Measurements from ENCODE around the gene REXO5. TPM values are rescaled to one million over a fixed set of nuclear protein-coding genes. Genes with fewer than 3 reads are reported as not detected.

REXO5 gene
- total RNA-seq, 1 experiment from 2014 or later: 8.5 TPM

- TF ChIP-seq, protein P1, sequence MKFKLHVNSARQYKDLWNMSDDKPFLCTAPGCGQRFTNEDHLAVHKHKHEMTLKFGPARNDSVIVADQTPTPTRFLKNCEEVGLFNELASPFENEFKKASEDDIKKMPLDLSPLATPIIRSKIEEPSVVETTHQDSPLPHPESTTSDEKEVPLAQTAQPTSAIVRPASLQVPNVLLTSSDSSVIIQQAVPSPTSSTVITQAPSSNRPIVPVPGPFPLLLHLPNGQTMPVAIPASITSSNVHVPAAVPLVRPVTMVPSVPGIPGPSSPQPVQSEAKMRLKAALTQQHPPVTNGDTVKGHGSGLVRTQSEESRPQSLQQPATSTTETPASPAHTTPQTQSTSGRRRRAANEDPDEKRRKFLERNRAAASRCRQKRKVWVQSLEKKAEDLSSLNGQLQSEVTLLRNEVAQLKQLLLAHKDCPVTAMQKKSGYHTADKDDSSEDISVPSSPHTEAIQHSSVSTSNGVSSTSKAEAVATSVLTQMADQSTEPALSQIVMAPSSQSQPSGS (CRISPR knock-in tag; IDR thresholded peaks at IDR 0.05; ENCODE audit: borderline replicate concordance, low read depth): no peak
- TF ChIP-seq ZNF232 (CRISPR knock-in tag; IDR thresholded peaks at IDR 0.05) (no peak), ZNF121 (CRISPR knock-in tag; IDR thresholded peaks at IDR 0.05) (no peak), ZNF396 (CRISPR knock-in tag; IDR thresholded peaks at IDR 0.05; ENCODE audit: borderline replicate concordance) (no peak), SP1 (CRISPR knock-in tag; conservative IDR thresholded peaks at IDR 0.05) (no peak)
These were observed 40.2 kb downstream of the REXO5 start (continued) for GRCh38 chr16:20846551-20846950.

- DNase-seq (ENCODE audit: low spot score): no peak
- Mint-ChIP-seq H3K4me1 (peaks cover 3% of the 10 kb centered on the region), H3K36me3 (peaks cover 7% of the 10 kb centered on the region), H3K9me3 (no peaks in the 10 kb centered on the region), H3K27ac (no peak overlapping the region), H3K4me3 (no peak overlapping the region), H3K27me3 (ENCODE audit: low read depth) (no peaks in the 10 kb centered on the region)
- CTCF ChIA-PET: interaction anchor here (1.8 kb wide), 2 partner anchors 236 to 254 kb away, joined by 4 to 6 read pairs; no protein-coding TSS in a partner anchor
- ATAC-seq: no peak
- POLR2A ChIA-PET: no interaction called here
- no peak for TF ChIP-seq KAT7 (CRISPR knock-in tag; IDR thresholded peaks at IDR 0.05; ENCODE audit: borderline replicate concordance)
- no peak for TF ChIP-seq IRF1 (CRISPR knock-in tag; IDR thresholded peaks at IDR 0.05)
- no peak for TF ChIP-seq TEAD4 (CRISPR knock-in tag; IDR thresholded peaks at IDR 0.05)
- TF ChIP-seq, protein P2, sequence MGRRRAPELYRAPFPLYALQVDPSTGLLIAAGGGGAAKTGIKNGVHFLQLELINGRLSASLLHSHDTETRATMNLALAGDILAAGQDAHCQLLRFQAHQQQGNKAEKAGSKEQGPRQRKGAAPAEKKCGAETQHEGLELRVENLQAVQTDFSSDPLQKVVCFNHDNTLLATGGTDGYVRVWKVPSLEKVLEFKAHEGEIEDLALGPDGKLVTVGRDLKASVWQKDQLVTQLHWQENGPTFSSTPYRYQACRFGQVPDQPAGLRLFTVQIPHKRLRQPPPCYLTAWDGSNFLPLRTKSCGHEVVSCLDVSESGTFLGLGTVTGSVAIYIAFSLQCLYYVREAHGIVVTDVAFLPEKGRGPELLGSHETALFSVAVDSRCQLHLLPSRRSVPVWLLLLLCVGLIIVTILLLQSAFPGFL (CRISPR knock-in tag; IDR thresholded peaks at IDR 0.05; ENCODE audit: borderline replicate concordance): no peak
- no peak for TF ChIP-seq ZNF232 (CRISPR knock-in tag; IDR thresholded peaks at IDR 0.05)
- no peak for TF ChIP-seq ZSCAN18 (CRISPR knock-in tag; IDR thresholded peaks at IDR 0.05)
- TF ChIP-seq, protein P3, sequence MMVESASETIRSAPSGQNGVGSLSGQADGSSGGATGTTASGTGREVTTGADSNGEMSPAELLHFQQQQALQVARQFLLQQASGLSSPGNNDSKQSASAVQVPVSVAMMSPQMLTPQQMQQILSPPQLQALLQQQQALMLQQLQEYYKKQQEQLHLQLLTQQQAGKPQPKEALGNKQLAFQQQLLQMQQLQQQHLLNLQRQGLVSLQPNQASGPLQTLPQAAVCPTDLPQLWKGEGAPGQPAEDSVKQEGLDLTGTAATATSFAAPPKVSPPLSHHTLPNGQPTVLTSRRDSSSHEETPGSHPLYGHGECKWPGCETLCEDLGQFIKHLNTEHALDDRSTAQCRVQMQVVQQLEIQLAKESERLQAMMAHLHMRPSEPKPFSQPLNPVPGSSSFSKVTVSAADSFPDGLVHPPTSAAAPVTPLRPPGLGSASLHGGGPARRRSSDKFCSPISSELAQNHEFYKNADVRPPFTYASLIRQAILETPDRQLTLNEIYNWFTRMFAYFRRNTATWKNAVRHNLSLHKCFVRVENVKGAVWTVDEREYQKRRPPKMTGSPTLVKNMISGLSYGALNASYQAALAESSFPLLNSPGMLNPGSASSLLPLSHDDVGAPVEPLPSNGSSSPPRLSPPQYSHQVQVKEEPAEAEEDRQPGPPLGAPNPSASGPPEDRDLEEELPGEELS (CRISPR knock-in tag; IDR thresholded peaks at IDR 0.05): no peak
- no peak for TF ChIP-seq FOXJ3 (CRISPR knock-in tag; IDR thresholded peaks at IDR 0.05; ENCODE audit: borderline replicate concordance)
- TF ChIP-seq ATF1 (CRISPR knock-in tag; IDR thresholded peaks at IDR 0.05): no peak
- no peak for TF ChIP-seq JUN (CRISPR knock-in tag; IDR thresholded peaks at IDR 0.05)
- no peak for TF ChIP-seq ZNF671 (CRISPR knock-in tag; IDR thresholded peaks at IDR 0.05)
- no peak for TF ChIP-seq ZNF281 (CRISPR knock-in tag; IDR thresholded peaks at IDR 0.05)
- TF ChIP-seq, protein P4, sequence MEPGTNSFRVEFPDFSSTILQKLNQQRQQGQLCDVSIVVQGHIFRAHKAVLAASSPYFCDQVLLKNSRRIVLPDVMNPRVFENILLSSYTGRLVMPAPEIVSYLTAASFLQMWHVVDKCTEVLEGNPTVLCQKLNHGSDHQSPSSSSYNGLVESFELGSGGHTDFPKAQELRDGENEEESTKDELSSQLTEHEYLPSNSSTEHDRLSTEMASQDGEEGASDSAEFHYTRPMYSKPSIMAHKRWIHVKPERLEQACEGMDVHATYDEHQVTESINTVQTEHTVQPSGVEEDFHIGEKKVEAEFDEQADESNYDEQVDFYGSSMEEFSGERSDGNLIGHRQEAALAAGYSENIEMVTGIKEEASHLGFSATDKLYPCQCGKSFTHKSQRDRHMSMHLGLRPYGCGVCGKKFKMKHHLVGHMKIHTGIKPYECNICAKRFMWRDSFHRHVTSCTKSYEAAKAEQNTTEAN (CRISPR knock-in tag; IDR thresholded peaks at IDR 0.05): no peak
- TF ChIP-seq, protein P5, sequence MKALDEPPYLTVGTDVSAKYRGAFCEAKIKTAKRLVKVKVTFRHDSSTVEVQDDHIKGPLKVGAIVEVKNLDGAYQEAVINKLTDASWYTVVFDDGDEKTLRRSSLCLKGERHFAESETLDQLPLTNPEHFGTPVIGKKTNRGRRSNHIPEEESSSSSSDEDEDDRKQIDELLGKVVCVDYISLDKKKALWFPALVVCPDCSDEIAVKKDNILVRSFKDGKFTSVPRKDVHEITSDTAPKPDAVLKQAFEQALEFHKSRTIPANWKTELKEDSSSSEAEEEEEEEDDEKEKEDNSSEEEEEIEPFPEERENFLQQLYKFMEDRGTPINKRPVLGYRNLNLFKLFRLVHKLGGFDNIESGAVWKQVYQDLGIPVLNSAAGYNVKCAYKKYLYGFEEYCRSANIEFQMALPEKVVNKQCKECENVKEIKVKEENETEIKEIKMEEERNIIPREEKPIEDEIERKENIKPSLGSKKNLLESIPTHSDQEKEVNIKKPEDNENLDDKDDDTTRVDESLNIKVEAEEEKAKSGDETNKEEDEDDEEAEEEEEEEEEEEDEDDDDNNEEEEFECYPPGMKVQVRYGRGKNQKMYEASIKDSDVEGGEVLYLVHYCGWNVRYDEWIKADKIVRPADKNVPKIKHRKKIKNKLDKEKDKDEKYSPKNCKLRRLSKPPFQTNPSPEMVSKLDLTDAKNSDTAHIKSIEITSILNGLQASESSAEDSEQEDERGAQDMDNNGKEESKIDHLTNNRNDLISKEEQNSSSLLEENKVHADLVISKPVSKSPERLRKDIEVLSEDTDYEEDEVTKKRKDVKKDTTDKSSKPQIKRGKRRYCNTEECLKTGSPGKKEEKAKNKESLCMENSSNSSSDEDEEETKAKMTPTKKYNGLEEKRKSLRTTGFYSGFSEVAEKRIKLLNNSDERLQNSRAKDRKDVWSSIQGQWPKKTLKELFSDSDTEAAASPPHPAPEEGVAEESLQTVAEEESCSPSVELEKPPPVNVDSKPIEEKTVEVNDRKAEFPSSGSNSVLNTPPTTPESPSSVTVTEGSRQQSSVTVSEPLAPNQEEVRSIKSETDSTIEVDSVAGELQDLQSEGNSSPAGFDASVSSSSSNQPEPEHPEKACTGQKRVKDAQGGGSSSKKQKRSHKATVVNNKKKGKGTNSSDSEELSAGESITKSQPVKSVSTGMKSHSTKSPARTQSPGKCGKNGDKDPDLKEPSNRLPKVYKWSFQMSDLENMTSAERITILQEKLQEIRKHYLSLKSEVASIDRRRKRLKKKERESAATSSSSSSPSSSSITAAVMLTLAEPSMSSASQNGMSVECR (CRISPR knock-in tag; IDR thresholded peaks at IDR 0.05; ENCODE audit: borderline replicate concordance): no peak
- TF ChIP-seq PRRX2 (CRISPR knock-in tag; IDR thresholded peaks at IDR 0.05): no peak
- TF ChIP-seq ZNF416 (CRISPR knock-in tag; IDR thresholded peaks at IDR 0.05): no peak
- TF ChIP-seq ELF4 (CRISPR knock-in tag; IDR thresholded peaks at IDR 0.05; ENCODE audit: low read depth): no peak
- TF ChIP-seq GABPB1 (CRISPR knock-in tag; IDR thresholded peaks at IDR 0.05): no peak
These were observed 41.2 kb downstream of the REXO5 start for GRCh38 chr16:20847550-20847949.
